Mononuclear cell (primary cell): ENCODE measurements around the gene AFF3. TPM values are rescaled to one million over a fixed set of nuclear protein-coding genes. Genes with fewer than 3 reads are reported as not detected.
"Not testable (repeated sequence)": the region's sequence is repeated elsewhere in the genome, so short reads cannot be mapped to it uniquely, and the experiment has no call there.

Experiments used
- H3K27me3 ChIP-seq: 2 replicates; pipeline ENCODE4 v1.6.0; 2011; ENCODE audit warnings: low read length, control low read depth; ENCODE audit not compliant: insufficient read depth
- H3K4me1 ChIP-seq: 2 replicates; pipeline ENCODE4 v1.5.1; 2011; ENCODE audit warnings: mild to moderate bottlenecking, low read length, control low read depth; ENCODE audit not compliant: insufficient read depth
- H3K4me3 ChIP-seq: 2 replicates; pipeline ENCODE4 v1.5.1; 2011; ENCODE audit warnings: mild to moderate bottlenecking, low read length, moderate library complexity
- H3K9me3 ChIP-seq: 2 replicates; pipeline ENCODE4 v1.5.1; 2011; ENCODE audit warnings: low read depth, mild to moderate bottlenecking, control low read depth, low read length
- total RNA-seq: library from RNA; depleted of rRNA; stranded (reverse); fragments of >200 nt; gene quantifications from one replicate; pipeline ENCODE4 v1.2.3, GENCODE V29; 2012

Gene AFF3
- total RNA-seq, 1 donor: 21.9 TPM

DNA sequence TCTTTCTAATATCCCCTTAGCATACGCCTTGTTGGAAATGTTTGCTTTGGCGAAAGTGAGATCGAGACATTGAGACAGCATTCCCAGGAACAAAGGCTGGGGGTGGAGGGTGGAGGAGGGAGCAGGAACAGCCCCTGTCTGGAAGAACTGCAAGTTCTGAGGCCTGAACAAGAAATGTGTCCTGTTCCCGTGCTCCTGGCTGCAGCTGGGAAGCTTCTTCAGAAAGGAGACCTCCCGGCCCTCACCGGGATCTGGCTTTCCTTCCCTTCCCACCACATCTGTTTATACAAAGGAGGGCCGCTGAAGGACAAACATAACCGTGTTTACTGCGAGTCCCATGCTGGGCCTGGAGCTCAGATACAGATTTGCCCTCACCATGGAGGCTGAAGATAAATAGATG, 35.9 kb downstream of the AFF3 start:
- Histone ChIP-seq H3K4me3 (no peak overlapping the region), H3K9me3 (no peaks in the 10 kb centered on the region), H3K4me1 (peaks cover 27% of the 10 kb centered on the region), H3K27me3 (peaks cover 13% of the 10 kb centered on the region)

- Histone ChIP-seq H3K9me3 (no peaks in the 10 kb centered on the region), H3K4me1 (peaks cover 20% of the 10 kb centered on the region), H3K4me3 (no peak overlapping the region), H3K27me3 (peaks cover 13% of the 10 kb centered on the region)
Measured at GRCh38 chr2:100105678-100106054, 36.7 kb downstream of the AFF3 start.

DNA sequence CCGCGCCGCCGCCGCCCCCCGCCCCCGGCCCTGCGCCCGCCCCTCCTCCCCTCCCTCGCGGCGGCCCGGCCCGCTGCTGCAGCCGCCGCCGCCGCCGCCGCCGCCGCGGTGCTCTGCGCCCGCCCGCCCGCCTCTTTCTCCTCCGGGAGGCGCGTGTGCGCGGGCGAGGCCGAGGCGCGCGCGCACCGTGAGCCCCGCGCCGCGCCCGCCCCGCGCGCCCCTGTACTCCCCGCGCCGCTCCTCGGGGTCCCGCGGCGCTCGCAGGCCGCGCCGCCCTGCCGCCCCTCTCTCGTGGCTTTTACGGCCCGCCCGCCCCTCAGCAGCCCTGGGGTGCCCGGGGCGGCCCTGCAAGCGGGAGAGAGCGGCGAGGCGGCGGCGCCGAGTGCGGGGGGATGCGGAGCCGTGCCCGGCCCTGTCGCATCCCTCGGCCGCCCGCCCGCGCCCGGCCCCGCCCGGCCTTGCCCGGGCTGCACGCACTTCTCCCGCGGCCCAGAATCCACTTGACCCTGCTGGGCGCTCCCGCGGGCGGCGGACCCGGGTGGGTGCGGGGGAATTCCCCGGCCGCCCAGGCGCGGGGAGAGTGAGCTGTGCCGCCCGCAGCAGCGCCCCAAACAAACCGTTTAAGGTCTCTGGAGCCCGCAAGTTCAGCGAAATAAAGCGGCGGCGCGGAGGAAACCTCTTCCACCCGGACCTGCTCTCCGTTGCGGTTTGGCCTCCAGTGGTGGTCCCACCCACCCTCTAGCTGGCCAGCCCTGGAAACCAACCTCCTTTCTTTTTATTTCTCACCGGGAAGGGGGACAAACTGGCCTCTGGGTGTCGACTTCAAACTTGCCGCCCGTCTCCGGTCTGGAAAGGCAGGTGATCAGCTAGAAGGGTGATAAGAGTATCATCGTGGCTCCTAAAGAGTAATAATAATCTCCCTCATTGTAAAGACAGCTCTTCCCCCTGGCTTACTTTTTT, 37.4 kb downstream of the AFF3 start:
- H3K27me3 ChIP-seq: peaks cover 13% of the 10 kb centered on the region
- peak overlapping the region; percentile 40 for H3K4me3 ChIP-seq
- H3K4me1 ChIP-seq: peaks cover 13% of the 10 kb centered on the region
- no peaks in the 10 kb centered on the region for H3K9me3 ChIP-seq

- not testable (repeated sequence) for H3K4me3 ChIP-seq, H3K9me3 ChIP-seq
- Histone ChIP-seq H3K27me3 (peaks cover 13% of the 10 kb centered on the region), H3K4me1 (peaks cover 10% of the 10 kb centered on the region)
Measured at GRCh38 chr2:100104265-100104664, 38.1 kb downstream of the AFF3 start.

GRCh38 chr2:100103527-100104252, 38.7 kb downstream of the AFF3 start:
- not testable (repeated sequence) for H3K9me3 ChIP-seq, H3K4me3 ChIP-seq
- Histone ChIP-seq H3K27me3 (peaks cover 13% of the 10 kb centered on the region), H3K4me1 (peaks cover 10% of the 10 kb centered on the region)

GRCh38 chr2:100102466-100103180, 39.8 kb downstream of the AFF3 start:
- Histone ChIP-seq H3K4me1 (peaks cover 10% of the 10 kb centered on the region), H3K27me3 (peaks cover 13% of the 10 kb centered on the region)
- H3K9me3 ChIP-seq, H3K4me3 ChIP-seq: not testable (repeated sequence)

GRCh38 chr2:100098855-100099254, 43.5 kb downstream of the AFF3 start:
- not testable (repeated sequence) for H3K4me1 ChIP-seq, H3K27me3 ChIP-seq, H3K4me3 ChIP-seq, H3K9me3 ChIP-seq

DNA sequence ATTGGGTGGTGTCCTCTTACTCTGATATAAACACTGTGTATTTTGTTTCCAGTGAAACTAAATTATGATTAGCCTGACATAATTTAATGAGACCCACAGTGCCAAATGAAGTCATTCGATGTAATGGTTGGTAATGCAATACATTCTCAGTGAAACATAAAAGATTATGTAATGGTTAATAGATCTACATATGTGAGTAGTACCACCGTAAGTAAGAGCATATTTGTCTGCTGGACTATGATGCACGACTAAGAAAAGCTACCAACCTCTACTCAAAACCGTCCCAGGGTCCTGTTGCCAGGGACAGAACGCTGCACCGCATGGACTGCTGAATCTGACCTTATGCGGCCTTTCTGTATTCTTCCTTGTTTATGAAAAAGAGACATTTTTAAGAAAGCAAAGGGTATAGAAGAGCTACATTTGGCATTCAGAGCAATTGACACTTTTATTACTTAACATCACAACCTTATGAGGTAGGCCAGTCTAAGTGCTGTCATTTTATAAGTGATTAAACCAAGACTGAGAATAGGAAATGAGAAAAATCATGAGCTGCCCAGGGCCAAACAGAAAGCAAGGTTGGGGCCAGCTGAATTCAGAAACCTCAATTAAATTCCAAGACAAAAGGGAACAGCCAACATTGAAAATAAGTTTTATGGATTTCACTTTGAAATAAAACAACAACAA, 44.6 kb downstream of the AFF3 start:
- H3K27me3 ChIP-seq, H3K4me1 ChIP-seq, H3K4me3 ChIP-seq, H3K9me3 ChIP-seq: not testable (repeated sequence)

GRCh38 chr2:100095845-100096244, 46.5 kb downstream of the AFF3 start:
- H3K9me3 ChIP-seq, H3K4me1 ChIP-seq, H3K4me3 ChIP-seq, H3K27me3 ChIP-seq: not testable (repeated sequence)

GRCh38 chr2:100091807-100092206, 50.6 kb downstream of the AFF3 start:
- H3K9me3 ChIP-seq, H3K4me1 ChIP-seq, H3K27me3 ChIP-seq, H3K4me3 ChIP-seq: not testable (repeated sequence)

DNA sequence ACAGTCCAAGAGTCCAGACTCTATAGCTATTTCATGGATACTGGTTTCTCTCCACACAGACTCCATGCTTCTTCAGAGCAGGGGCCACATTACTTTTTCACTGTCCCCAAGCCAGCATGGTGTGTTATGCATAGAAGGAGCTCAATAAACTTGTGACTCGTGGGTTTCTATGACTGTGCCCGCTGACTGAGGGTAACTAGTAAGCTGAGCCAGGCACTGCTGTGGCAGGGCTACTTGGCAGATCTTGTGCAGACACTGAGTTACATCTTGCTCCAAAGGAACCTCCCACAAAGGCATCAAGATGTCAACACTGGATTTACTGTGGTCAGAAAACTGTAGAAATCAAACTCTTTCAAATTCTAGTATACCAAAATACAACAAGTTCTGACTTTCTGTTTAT, 56.6 kb downstream of the AFF3 start:
- not testable (repeated sequence) for H3K4me3 ChIP-seq, H3K27me3 ChIP-seq, H3K9me3 ChIP-seq, H3K4me1 ChIP-seq

DNA sequence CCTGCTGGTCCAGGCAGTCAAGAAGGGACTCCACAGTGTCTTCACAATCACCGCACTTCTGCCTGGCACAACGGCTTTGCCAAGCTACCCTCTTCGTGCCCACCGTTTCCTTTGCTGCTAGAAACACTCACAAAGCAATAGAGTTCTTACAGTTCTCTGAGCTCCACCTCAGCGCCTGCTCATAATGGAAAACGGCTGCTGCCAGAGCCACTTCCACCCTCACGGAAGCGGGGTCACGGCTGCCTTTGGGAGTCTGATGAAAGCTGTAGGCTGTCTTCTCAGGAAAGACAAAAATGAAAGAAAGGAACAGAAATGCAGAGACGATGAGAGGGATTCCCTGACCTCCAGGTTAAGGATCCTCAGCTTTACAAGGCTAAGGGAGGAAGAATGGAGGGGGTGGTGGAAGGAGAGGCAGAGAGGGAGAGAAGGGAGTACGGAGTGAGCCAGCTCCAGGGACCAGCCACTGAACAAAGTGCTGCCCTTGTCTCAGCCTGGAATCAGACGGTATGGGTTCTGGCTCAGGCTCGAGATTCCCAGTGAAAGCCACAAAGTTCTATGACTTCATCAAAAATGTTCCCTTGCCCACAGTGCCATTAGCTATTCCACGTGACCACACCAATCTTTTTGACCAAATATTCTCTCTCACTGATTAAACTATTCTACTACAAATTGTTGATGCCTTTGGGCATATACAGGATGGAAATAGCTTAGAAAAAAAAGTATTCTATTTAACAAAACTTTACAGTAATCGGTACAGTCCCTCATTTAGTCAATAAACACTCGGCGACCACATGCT, 58.8 kb downstream of the AFF3 start:
- not testable (repeated sequence) for H3K4me3 ChIP-seq, H3K27me3 ChIP-seq, H3K4me1 ChIP-seq, H3K9me3 ChIP-seq

GRCh38 chr2:100082302-100082978, 60.0 kb downstream of the AFF3 start:
- not testable (repeated sequence) for H3K9me3 ChIP-seq, H3K4me1 ChIP-seq, H3K27me3 ChIP-seq

GRCh38 chr2:100077935-100078334, 64.5 kb downstream of the AFF3 start:
- Histone ChIP-seq H3K4me1 (peaks cover 5% of the 10 kb centered on the region), H3K27me3 (no peaks in the 10 kb centered on the region), H3K4me3 (no peak overlapping the region), H3K9me3 (no peaks in the 10 kb centered on the region)

More at GRCh38 chr2:100082302-100082978, 60.0 kb downstream of the AFF3 start:
- H3K4me3 ChIP-seq: not testable (repeated sequence)
